H1 (cell line): ENCODE data around the gene TMEM187. TPM values are rescaled to one million over a fixed set of nuclear protein-coding genes. Genes with fewer than 3 reads are reported as not detected.

Experiments used
- ATF3 ChIP-seq: IDR thresholded peaks from 2 replicates; pipeline ENCODE4 v1.6.1; 2011; ENCODE audit warnings: low read depth, mild to moderate bottlenecking, low read length; ENCODE audit not compliant: insufficient read depth
- BCL11A ChIP-seq, 2 experiments: IDR thresholded peaks; one replicate each; pipeline ENCODE4 v1.6.1; 2011; ENCODE audit warnings: low read depth in 2 of 2, low read length in 2 of 2, mild to moderate bottlenecking in 2 of 2
- BRCA1 ChIP-seq: IDR thresholded peaks from 2 replicates; pipeline ENCODE4 v1.6.1; 2012; ENCODE audit warnings: low read depth, low read length, improper control_type of control experiment
- CHD2 ChIP-seq: IDR thresholded peaks from 2 replicates; pipeline ENCODE4 v1.6.1; 2012; ENCODE audit warnings: low read length, improper control_type of control experiment
- FOSL1 ChIP-seq: IDR thresholded peaks from 2 replicates; pipeline ENCODE4 v1.6.1; 2011; ENCODE audit warnings: mild to moderate bottlenecking, low read depth, low read length, moderate library complexity; ENCODE audit not compliant: insufficient read depth
- GABPA ChIP-seq: IDR thresholded peaks from 2 replicates; pipeline ENCODE4 v1.6.1; 2011; ENCODE audit warnings: mild to moderate bottlenecking, low read length, moderate library complexity, borderline replicate concordance; ENCODE audit not compliant: insufficient read depth
- MAX ChIP-seq: IDR thresholded peaks from 2 replicates; pipeline ENCODE4 v1.6.1; 2012; ENCODE audit warnings: inconsistent platforms
- SIN3A ChIP-seq, 2 experiments: IDR thresholded peaks in 1 of 2; conservative IDR thresholded peaks in 1 of 2; 2 replicates each; pipeline ENCODE4 v1.6.1; 2011 to 2012; ENCODE audit warnings: low read length in 2 of 2, improper control_type of control experiment in 1 of 2, low read depth in 1 of 2, mild to moderate bottlenecking in 1 of 2
- SIRT6 ChIP-seq: IDR thresholded peaks from one replicate; pipeline ENCODE4 v1.7.1; 2012; ENCODE audit warnings: low read length, inconsistent platforms
- SP2 ChIP-seq: IDR thresholded peaks from 2 replicates; pipeline ENCODE4 v1.6.1; 2012; ENCODE audit warnings: mild to moderate bottlenecking, low read length, inconsistent platforms
- ZNF274 ChIP-seq: IDR thresholded peaks from 2 replicates; pipeline ENCODE4 v1.7.0; 2012; ENCODE audit warnings: low read length, borderline replicate concordance; ENCODE audit errors: extremely low read depth
- polyA plus RNA-seq, 7 experiments: library from polyadenylated mRNA; depleted of rRNA in 3 of 7; stranded (reverse) in 5 of 7; unstranded in 2 of 7; fragments of >200 nt in 5 of 7; fragments of 200-250 nt in 2 of 7; gene quantifications; 1 replicate in 5 of 7; 2 replicates in 1 of 7; 4 replicates in 1 of 7; pipeline versions ENCODE4 v1.2.1 to v1.2.3, GENCODE V29; 2011 to 2013; ENCODE audit warnings: missing spikeins in 2 of 7, mixed read lengths in 2 of 7
- total RNA-seq: library from RNA; stranded (reverse); fragmentation: NEBNext Ultra II Directional; extraction: Animal tissue kit (Norgen Biotek cat#: 25700); gene quantifications from 2 replicates; pipeline ENCODE4 v1.2.1, GENCODE V29; 2021

Gene TMEM187
- total and polyA plus RNA-seq, 2 of the 8 experiments (the other 6 are each of a cell fraction or from before 2014, with no cell fraction given): 5.0 to 14.5 TPM

- TF ChIP-seq BCL11A (IDR thresholded peaks at IDR 0.05; ENCODE audit: low read depth in 2 of 2, low read length in 2 of 2): no peak
- no peak for TF ChIP-seq FOSL1
- no peak for TF ChIP-seq CHD2
- TF ChIP-seq BRCA1: no peak
- TF ChIP-seq MAX: no peak
- TF ChIP-seq SIN3A (conservative IDR thresholded peaks at IDR 0.05 in 1 of 2, IDR thresholded peaks at IDR 0.05 in 1 of 2; ENCODE audit: low read depth in 1 of 2, low read length in 2 of 2): no peak
- TF ChIP-seq GABPA: no peak
- TF ChIP-seq SP2: no peak
- TF ChIP-seq ATF3: no peak
- TF ChIP-seq ZNF274: no peak
- TF ChIP-seq SIRT6: no peak
Measured at GRCh38 chrX:153928846-153929245, 43.7 kb upstream of the TMEM187 start (continued).
